HepG2 (cell line): ENCODE measurements around the gene HCRTR1. TPM values are rescaled to one million over a fixed set of nuclear protein-coding genes. Genes with fewer than 3 reads are reported as not detected.
A peak's percentile ranks its signal among the peaks of the same experiment; 100 is the strongest.

ENCODE experiments used
- CENPT ChIP-seq: sonication (generic); formaldehyde crosslinking; IDR thresholded peaks from 2 replicates; pipeline ENCODE4 v1.8.0; 2022; ENCODE audit warnings: low read depth, mild to moderate bottlenecking, moderate library complexity, missing genetic modification reagents
- CHD4 ChIP-seq: fragments of 200-600 bp; sonication (generic); IDR thresholded peaks from 2 replicates; pipeline ENCODE4 v1.7.0; 2017; ENCODE audit warnings: mild to moderate bottlenecking, low read length, borderline replicate concordance
- ELF3 ChIP-seq: IDR thresholded peaks from 2 replicates; pipeline ENCODE4 v1.6.1; 2016; ENCODE audit warnings: missing genetic modification reagents, missing compliant biosample characterization
- FIP1L1 ChIP-seq: fragments of 200-400 bp; formaldehyde crosslinking; IDR thresholded peaks from 2 replicates; pipeline ENCODE4 v1.6.1; 2018; ENCODE audit warnings: low read depth, mild to moderate bottlenecking, low read length, moderate library complexity, borderline replicate concordance; ENCODE audit not compliant: insufficient read depth
- JUND ChIP-seq: sonication (generic); formaldehyde crosslinking; IDR thresholded peaks from 2 replicates; pipeline ENCODE4 v1.8.0; 2022; ENCODE audit warnings: mild to moderate bottlenecking, missing genetic modification reagents
- NBN ChIP-seq: fragments of 450-650 bp; conservative IDR thresholded peaks from 2 replicates; pipeline ENCODE4 v1.6.1; 2017
- PHF5A ChIP-seq: IDR thresholded peaks from one replicate; pipeline ENCODE4 v1.6.1; 2018; ENCODE audit warnings: low read depth, missing genetic modification reagents; ENCODE audit not compliant: unreplicated experiment
- TCF7 ChIP-seq: sonication (generic); IDR thresholded peaks from 2 replicates; pipeline ENCODE4 v1.6.1; 2016; ENCODE audit warnings: antibody characterized with exemption, low read depth
- ZNF3 ChIP-seq: IDR thresholded peaks from 2 replicates; pipeline ENCODE4 v1.7.0; 2017; ENCODE audit warnings: inconsistent platforms
- ZNF574 ChIP-seq: sonication (generic); formaldehyde crosslinking; IDR thresholded peaks from 2 replicates; pipeline ENCODE4 v1.4.0; 2020; ENCODE audit warnings: missing genetic modification reagents
- polyA plus RNA-seq, 8 experiments: library from polyadenylated mRNA; depleted of rRNA in 3 of 8; stranded (reverse) in 7 of 8; unstranded in 1 of 8; fragments of >200 nt; fragmentation: Illumina TruSeq in 4 of 8; extraction: Trizol in 4 of 8; gene quantifications; 2 replicates each; pipeline versions ENCODE4 v1.2.1 to v1.2.3, GENCODE V29; 2011 to 2016; ENCODE audit warnings: low read depth in 4 of 8, missing spikeins in 1 of 8, mixed read lengths in 1 of 8; ENCODE audit not compliant: insufficient read depth in 1 of 8
- total RNA-seq, 5 experiments: library from RNA; depleted of rRNA; stranded (reverse); fragments of >200 nt; fragmentation: Illumina TruSeq; extraction: Trizol; gene quantifications; 2 replicates each; pipeline ENCODE4 v1.2.3, GENCODE V29; 2016; ENCODE audit warnings: low read depth in 1 of 5
- TF ChIP-seq, protein P1 (sequence below): sonication (generic); formaldehyde crosslinking; IDR thresholded peaks from 2 replicates; pipeline ENCODE4 v1.5.0; 2020; ENCODE audit warnings: mild to moderate bottlenecking, missing genetic modification reagents, borderline replicate concordance
- TF ChIP-seq, protein P2 (sequence below): sonication (generic); formaldehyde crosslinking; IDR thresholded peaks from 2 replicates; pipeline ENCODE4 v1.5.1; 2020; ENCODE audit warnings: mild to moderate bottlenecking, missing genetic modification reagents
- TF ChIP-seq, protein P3 (sequence below): sonication (generic); formaldehyde crosslinking; IDR thresholded peaks from 2 replicates; pipeline ENCODE4 v1.5.1; 2020; ENCODE audit warnings: missing genetic modification reagents, mild to moderate bottlenecking, borderline replicate concordance

Gene HCRTR1
- total and polyA plus RNA-seq, 2 of the 13 experiments (the other 11 are each of a cell fraction or from before 2014, with no cell fraction given) = not detected

DNA sequence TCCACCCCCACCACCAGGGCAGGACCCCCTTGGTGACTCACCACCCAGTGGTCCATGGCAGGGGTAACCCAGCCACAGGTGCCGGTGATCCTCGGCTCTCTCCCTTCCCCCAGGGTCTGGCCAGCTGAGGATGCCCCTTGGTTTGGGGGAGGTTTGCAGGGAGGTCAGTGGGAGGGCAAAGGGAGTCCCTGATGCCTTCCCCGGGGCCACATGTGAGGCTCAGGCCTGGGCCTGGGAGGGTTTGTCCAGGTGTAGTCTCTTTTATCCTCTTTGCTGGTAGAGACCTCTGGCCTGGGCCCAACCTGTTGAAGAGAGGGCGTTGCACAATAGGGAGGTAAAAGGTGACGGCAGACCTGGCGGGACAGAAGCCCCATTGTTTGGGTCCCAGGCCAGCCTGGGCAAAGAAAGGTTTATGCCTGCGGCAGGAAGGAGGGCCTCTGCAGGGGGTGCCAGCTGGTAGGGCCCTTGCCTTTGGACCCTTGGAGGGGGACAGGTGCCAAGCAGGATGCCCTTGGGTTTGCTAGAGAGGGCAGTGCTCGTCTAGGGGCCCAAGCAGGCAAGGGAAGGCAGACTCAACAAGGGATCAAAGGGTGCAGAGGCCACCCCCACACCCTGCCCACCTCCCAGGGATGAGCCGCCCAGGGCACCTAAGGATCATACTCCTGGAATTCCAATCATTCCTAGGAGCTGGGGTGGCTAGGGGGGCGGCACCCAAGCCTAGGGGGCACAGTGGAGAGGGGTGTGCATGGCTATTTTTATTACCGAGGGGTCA is 41.9 kb upstream of the HCRTR1 start (continued):
- TF ChIP-seq CENPT (no peak), PHF5A (CRISPR knock-in tag) (no peak), CHD4 (peak; percentile 84; the same call in 1 of the 2 replicates), JUND (peak; percentile 70), ZNF3 (CRISPR knock-in tag) (no peak), FIP1L1 (no peak), NBN (no peak), ZNF574 (CRISPR knock-in tag) (peak; percentile 68), TCF7 (peak; percentile 75), ELF3 (CRISPR knock-in tag) (peak; percentile 52)
- TF ChIP-seq, protein P1, sequence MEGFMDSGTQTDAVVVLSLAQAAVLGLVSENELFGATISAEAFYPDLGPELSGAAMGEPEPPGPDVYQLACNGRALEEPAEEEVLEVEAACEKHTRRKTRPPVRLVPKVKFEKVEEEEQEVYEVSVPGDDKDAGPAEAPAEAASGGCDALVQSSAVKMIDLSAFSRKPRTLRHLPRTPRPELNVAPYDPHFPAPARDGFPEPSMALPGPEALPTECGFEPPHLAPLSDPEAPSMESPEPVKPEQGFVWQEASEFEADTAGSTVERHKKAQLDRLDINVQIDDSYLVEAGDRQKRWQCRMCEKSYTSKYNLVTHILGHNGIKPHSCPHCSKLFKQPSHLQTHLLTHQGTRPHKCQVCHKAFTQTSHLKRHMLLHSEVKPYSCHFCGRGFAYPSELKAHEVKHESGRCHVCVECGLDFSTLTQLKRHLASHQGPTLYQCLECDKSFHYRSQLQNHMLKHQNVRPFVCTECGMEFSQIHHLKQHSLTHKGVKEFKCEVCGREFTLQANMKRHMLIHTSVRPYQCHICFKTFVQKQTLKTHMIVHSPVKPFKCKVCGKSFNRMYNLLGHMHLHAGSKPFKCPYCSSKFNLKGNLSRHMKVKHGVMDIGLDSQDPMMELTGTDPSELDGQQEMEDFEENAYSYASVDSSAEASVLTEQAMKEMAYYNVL (CRISPR knock-in tag) = no peak
- TF ChIP-seq, protein P2, sequence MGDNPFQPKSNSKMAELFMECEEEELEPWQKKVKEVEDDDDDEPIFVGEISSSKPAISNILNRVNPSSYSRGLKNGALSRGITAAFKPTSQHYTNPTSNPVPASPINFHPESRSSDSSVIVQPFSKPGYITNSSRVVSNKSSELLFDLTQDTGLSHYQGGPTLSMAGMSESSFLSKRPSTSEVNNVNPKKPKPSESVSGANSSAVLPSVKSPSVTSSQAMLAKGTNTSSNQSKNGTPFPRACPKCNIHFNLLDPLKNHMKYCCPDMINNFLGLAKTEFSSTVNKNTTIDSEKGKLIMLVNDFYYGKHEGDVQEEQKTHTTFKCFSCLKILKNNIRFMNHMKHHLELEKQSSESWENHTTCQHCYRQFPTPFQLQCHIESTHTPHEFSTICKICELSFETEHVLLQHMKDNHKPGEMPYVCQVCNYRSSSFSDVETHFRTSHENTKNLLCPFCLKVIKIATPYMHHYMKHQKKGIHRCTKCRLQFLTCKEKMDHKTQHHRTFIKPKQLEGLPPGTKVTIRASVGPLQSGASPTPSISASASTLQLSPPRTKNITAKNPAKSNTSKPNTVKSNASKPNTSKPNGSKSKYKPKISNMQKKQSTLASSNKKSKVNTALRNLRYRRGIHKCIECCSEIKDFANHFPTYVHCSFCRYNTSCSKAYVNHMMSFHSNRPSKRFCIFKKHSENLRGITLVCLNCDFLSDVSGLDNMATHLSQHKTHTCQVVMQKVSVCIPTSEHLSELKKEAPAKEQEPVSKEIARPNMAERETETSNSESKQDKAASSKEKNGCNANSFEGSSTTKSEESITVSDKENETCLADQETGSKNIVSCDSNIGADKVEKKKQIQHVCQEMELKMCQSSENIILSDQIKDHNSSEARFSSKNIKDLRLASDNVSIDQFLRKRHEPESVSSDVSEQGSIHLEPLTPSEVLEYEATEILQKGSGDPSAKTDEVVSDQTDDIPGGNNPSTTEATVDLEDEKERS = no peak
- TF ChIP-seq, protein P3, sequence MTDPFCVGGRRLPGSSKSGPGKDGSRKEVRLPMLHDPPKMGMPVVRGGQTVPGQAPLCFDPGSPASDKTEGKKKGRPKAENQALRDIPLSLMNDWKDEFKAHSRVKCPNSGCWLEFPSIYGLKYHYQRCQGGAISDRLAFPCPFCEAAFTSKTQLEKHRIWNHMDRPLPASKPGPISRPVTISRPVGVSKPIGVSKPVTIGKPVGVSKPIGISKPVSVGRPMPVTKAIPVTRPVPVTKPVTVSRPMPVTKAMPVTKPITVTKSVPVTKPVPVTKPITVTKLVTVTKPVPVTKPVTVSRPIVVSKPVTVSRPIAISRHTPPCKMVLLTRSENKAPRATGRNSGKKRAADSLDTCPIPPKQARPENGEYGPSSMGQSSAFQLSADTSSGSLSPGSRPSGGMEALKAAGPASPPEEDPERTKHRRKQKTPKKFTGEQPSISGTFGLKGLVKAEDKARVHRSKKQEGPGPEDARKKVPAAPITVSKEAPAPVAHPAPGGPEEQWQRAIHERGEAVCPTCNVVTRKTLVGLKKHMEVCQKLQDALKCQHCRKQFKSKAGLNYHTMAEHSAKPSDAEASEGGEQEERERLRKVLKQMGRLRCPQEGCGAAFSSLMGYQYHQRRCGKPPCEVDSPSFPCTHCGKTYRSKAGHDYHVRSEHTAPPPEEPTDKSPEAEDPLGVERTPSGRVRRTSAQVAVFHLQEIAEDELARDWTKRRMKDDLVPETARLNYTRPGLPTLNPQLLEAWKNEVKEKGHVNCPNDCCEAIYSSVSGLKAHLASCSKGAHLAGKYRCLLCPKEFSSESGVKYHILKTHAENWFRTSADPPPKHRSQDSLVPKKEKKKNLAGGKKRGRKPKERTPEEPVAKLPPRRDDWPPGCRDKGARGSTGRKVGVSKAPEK (CRISPR knock-in tag) = 0 out of 2 replicates have a peak, but pooled peaks have one; percentile 18
